Fibroblast of skin of abdomen (primary cell): ENCODE measurements around the gene DDX27.

ENCODE experiments used
- DNase-seq: peaks from one replicate; pipeline ENCODE4 v3.0.0-alpha.2; 2013

Gene DDX27

GRCh38 chr20:49203746-49204145 is 15.5 kb upstream of the DDX27 start:
- DNase-seq, result no peak

- no peak for DNase-seq
Observed at GRCh38 chr20:49207076-49207475, 12.1 kb upstream of the DDX27 start.

- no peak for DNase-seq
Observed at GRCh38 chr20:49210101-49210756, 9.0 kb upstream of the DDX27 start.

- DNase-seq, result no peak
Observed at GRCh38 chr20:49210757-49211110, 8.5 kb upstream of the DDX27 start.

GRCh38 chr20:49214571-49214970 is 4.6 kb upstream of the DDX27 start:
- no peak for DNase-seq

- DNase-seq, result no peak
Observed at GRCh38 chr20:49215232-49215631, 4.0 kb upstream of the DDX27 start.

GRCh38 chr20:49216991-49217578 is 2.1 kb upstream of the DDX27 start:
- peak; percentile 86 for DNase-seq

GRCh38 chr20:49218739-49219090 is 501 bp upstream of the DDX27 start:
- peak; percentile 6 for DNase-seq

GRCh38 chr20:49219924-49220831 is 962 bp downstream of the DDX27 start:
- DNase-seq, result no peak

- DNase-seq, result no peak
Observed at GRCh38 chr20:49225896-49226295, 6.7 kb downstream of the DDX27 start.

- DNase-seq, result no peak
Observed at GRCh38 chr20:49228676-49229075, 9.5 kb downstream of the DDX27 start.

GRCh38 chr20:49229381-49229780 is 10.2 kb downstream of the DDX27 start:
- DNase-seq, result no peak

GRCh38 chr20:49230021-49230420 is 10.8 kb downstream of the DDX27 start:
- DNase-seq, result no peak

GRCh38 chr20:49230561-49231133 is 11.4 kb downstream of the DDX27 start:
- no peak for DNase-seq

GRCh38 chr20:49231471-49231870 is 12.3 kb downstream of the DDX27 start:
- DNase-seq, result no peak

GRCh38 chr20:49233226-49233625 is 14.0 kb downstream of the DDX27 start:
- DNase-seq, result no peak

- DNase-seq, result no peak
Observed at GRCh38 chr20:49234831-49235230, 15.6 kb downstream of the DDX27 start.

- no peak for DNase-seq
Observed at GRCh38 chr20:49236301-49236700, 17.1 kb downstream of the DDX27 start.

GRCh38 chr20:49237531-49237930 is 18.3 kb downstream of the DDX27 start:
- no peak for DNase-seq

GRCh38 chr20:49245921-49246740 is 26.9 kb downstream of the DDX27 start:
- peak; percentile 43 for DNase-seq

- DNase-seq, result no peak
Observed at GRCh38 chr20:49247169-49247723, 28.0 kb downstream of the DDX27 start.

- no peak for DNase-seq
Observed at GRCh38 chr20:49247792-49248191, 28.6 kb downstream of the DDX27 start.
